Epithelial cell of proximal tubule (primary cell): ENCODE data around the gene RALGAPB. TPM values are rescaled to one million over a fixed set of nuclear protein-coding genes. Genes with fewer than 3 reads are reported as not detected.

Experiments used
- DNase-seq: peaks from one replicate; pipeline ENCODE4 v3.0.0-alpha.2; 2011; ENCODE audit warnings: low read depth
- H3K4me3 ChIP-seq: 2 replicates; pipeline ENCODE4 v1.5.1; 2011; ENCODE audit warnings: low read depth, mild to moderate bottlenecking, low read length
- CTCF ChIP-seq: conservative IDR thresholded peaks from 2 replicates; pipeline ENCODE4 v1.5.1; 2012; ENCODE audit warnings: low read depth, mild to moderate bottlenecking, low read length
- total RNA-seq: library from RNA; depleted of rRNA; stranded (reverse); fragments of >200 nt; gene quantifications from 2 replicates; pipeline ENCODE4 v1.2.3, GENCODE V29; 2015

RALGAPB gene
- total RNA-seq, 1 donor from 2014 or later, result 19.1 TPM

GRCh38 chr20:38569747-38570525 lies 97.3 kb downstream of the RALGAPB start:
- no peak overlapping the region for H3K4me3 ChIP-seq
- DNase-seq, result no peak
- TF ChIP-seq CTCF, result no peak

DNA sequence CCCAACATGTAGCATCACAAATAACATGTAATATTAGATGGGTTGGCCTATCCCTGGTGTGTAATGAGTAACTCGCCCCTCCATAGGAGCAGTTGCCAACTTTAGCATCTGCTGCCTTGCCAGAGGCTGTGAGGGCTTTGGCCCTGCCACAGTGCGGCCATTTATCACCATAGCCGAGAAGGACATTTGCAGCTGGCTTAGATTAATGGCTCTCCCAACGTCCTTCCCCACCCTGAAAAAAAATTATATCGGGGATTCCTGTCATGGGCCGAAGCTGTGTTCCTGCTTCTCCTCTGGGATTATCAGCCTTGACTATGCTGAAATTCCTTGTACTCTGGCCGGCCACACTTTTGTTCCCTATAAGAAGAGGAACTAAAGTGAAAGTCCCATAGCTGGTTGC lies 100.8 kb downstream of the RALGAPB start:
- no peak for TF ChIP-seq CTCF
- no peak for DNase-seq
- no peak overlapping the region for H3K4me3 ChIP-seq

DNA sequence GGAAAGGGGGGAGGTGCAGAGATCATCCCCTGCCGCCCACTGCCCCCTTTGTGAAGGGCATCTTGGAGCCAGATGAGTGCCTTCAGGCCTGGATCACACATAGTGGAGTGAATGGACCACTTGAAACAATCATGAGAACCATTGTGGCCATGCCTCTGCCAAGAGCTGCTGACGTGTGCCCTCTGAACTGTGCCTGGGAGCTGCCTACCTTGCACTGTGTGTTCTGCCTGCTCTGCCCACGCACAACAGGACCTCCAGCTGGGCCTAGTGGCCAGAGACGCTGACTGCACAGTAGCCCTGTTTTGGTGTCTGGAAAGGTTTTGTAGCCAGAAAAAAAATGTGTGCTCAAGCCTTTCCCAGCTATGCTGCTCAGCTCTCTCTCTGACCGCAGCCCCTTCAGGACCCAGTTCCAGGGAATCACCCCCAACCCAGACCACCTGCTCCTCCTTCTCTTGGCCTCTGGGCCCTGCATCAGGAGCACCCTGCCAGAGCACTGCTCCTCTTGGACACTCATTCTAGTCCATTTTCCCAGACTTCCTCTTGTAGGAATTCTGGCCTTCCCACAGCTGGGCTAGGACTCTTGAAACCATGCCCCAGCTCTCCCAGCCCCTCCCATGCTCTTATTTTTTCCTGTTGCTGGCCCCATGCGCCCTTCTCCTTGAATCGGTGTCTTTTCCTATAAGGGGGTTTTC lies 106.7 kb downstream of the RALGAPB start:
- H3K4me3 ChIP-seq, result no peak overlapping the region
- no peak for DNase-seq
- TF ChIP-seq CTCF, result no peak

DNA sequence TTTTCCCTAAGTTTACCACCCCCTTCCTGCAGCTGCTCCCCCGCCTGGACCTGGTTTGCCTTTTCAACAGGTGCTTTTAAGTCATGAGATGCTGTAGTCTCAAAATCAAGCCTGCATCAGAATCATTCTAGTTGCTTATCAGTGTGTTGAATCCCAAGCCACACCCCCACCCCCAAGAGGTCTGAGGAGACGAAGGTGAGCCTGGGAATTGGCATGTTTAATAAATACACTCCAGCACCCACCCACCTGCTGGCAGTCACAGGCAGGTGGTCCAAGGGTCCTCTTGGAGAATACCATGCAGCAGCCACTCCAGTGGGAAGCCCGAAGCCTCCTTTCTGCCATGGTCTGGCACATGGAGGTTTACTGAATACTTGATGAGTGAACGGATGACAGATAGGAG lies 107.3 kb downstream of the RALGAPB start:
- no peak for TF ChIP-seq CTCF
- no peak overlapping the region for H3K4me3 ChIP-seq
- no peak for DNase-seq

- no peak for DNase-seq
- H3K4me3 ChIP-seq, result no peak within 1 kb of the TSS
- no peak for TF ChIP-seq CTCF
Observed at GRCh38 chr20:38581013-38581412, 108.4 kb downstream of the RALGAPB start, which contains the start of gene ADIG. Gene ADIG, plus strand, starts transcription at chr20:38581197. Its CDS starts 54 bp downstream, at chr20:38581251.

- H3K4me3 ChIP-seq, result no peak overlapping the region
- no peak for TF ChIP-seq CTCF
- no peak for DNase-seq
Observed at GRCh38 chr20:38581830-38582358, 109.3 kb downstream of the RALGAPB start.
